Neural crest cell (in vitro differentiated cells): ENCODE data around the gene YIF1B. TPM values are rescaled to one million over a fixed set of nuclear protein-coding genes. Genes with fewer than 3 reads are reported as not detected.

Source experiments
- DNase-seq: peaks from one replicate; pipeline ENCODE4 v3.0.0; 2021; ENCODE audit warnings: low read depth, mixed read lengths, low spot score
- H3K27ac Mint-ChIP-seq: one replicate; pipeline ENCODE4 v1.8.0; 2021; ENCODE audit warnings: mild to moderate bottlenecking, mixed read lengths; ENCODE audit not compliant: unreplicated experiment
- H3K27me3 Mint-ChIP-seq: 2 replicates; pipeline ENCODE4 v1.8.0; 2021; ENCODE audit warnings: low read depth, mild to moderate bottlenecking, mixed read lengths
- H3K36me3 Mint-ChIP-seq: 2 replicates; pipeline ENCODE4 v1.8.0; 2021; ENCODE audit warnings: low read depth, mild to moderate bottlenecking, mixed read lengths
- H3K4me1 Mint-ChIP-seq: 2 replicates; pipeline ENCODE4 v1.8.0; 2021; ENCODE audit warnings: mixed read lengths
- H3K4me3 Mint-ChIP-seq: one replicate; pipeline ENCODE4 v1.8.0; 2021; ENCODE audit warnings: mild to moderate bottlenecking, mixed read lengths
- H3K9me3 Mint-ChIP-seq: 2 replicates; pipeline ENCODE4 v1.8.0; 2021; ENCODE audit warnings: mixed read lengths
- CTCF ChIP-seq: fragments of 200-600 bp; sonication (generic); conservative IDR thresholded peaks from 2 replicates; pipeline ENCODE4 v1.5.0; 2021; ENCODE audit warnings: antibody characterized with exemption, mild to moderate bottlenecking
- total RNA-seq: library from RNA; stranded (reverse); gene quantifications from 2 replicates; pipeline ENCODE4 v1.2.1, GENCODE V29; 2021

The YIF1B gene
- total RNA-seq, 1 donor from 2014 or later = 45.7 TPM

GRCh38 chr19:38310986-38311385 is 4.8 kb downstream of the YIF1B start:
- Mint-ChIP-seq H3K27ac (no peak overlapping the region), H3K4me1 (peaks cover 11% of the 10 kb centered on the region), H3K27me3 (peaks cover 1% of the 10 kb centered on the region), H3K9me3 (no peaks in the 10 kb centered on the region), H3K36me3 (no peaks in the 10 kb centered on the region), H3K4me3 (no peak overlapping the region)
- DNase-seq = no peak
- TF ChIP-seq CTCF = no peak

GRCh38 chr19:38310279-38310670 is 5.5 kb downstream of the YIF1B start:
- Mint-ChIP-seq H3K9me3 (no peaks in the 10 kb centered on the region), H3K4me3 (no peak overlapping the region), H3K27me3 (no peaks in the 10 kb centered on the region), H3K27ac (no peak overlapping the region), H3K36me3 (no peaks in the 10 kb centered on the region), H3K4me1 (peaks cover 9% of the 10 kb centered on the region)
- no peak for TF ChIP-seq CTCF
- no peak for DNase-seq

GRCh38 chr19:38309615-38310278 is 6.0 kb downstream of the YIF1B start:
- DNase-seq = no peak
- Mint-ChIP-seq H3K27ac (no peak overlapping the region), H3K9me3 (no peaks in the 10 kb centered on the region), H3K36me3 (no peaks in the 10 kb centered on the region), H3K4me1 (peaks cover 5% of the 10 kb centered on the region), H3K27me3 (no peaks in the 10 kb centered on the region), H3K4me3 (no peak overlapping the region)
- no peak for TF ChIP-seq CTCF

- TF ChIP-seq CTCF = no peak
- Mint-ChIP-seq H3K27ac (no peak overlapping the region), H3K4me3 (no peak overlapping the region), H3K9me3 (no peaks in the 10 kb centered on the region), H3K36me3 (no peaks in the 10 kb centered on the region), H3K4me1 (peaks cover 5% of the 10 kb centered on the region), H3K27me3 (no peaks in the 10 kb centered on the region)
- DNase-seq = no peak
Observed at GRCh38 chr19:38308926-38309614, 6.7 kb downstream of the YIF1B start.

- no peak overlapping the region for H3K4me3 Mint-ChIP-seq
- no peaks in the 10 kb centered on the region for H3K27me3 Mint-ChIP-seq
- no peaks in the 10 kb centered on the region for H3K36me3 Mint-ChIP-seq
- no peaks in the 10 kb centered on the region for H3K9me3 Mint-ChIP-seq
- DNase-seq = no peak
- H3K4me1 Mint-ChIP-seq = no peaks in the 10 kb centered on the region
- H3K27ac Mint-ChIP-seq = no peak overlapping the region
- no peak for TF ChIP-seq CTCF
Observed at GRCh38 chr19:38308006-38308766, 7.6 kb downstream of the YIF1B start.
